Mesendoderm (in vitro differentiated cells): ENCODE results near the gene ADA.
"Not testable (repeated sequence)": the region's sequence is repeated elsewhere in the genome, so short reads cannot be mapped to it uniquely, and the experiment has no call there.

Experiments used
- DNase-seq: peaks from one replicate; pipeline ENCODE4 v3.0.0; 2013
- H2AK5ac ChIP-seq: 2 replicates; pipeline ENCODE4 v1.6.1; 2013; ENCODE audit warnings: low read length, inconsistent platforms
- H2BK120ac ChIP-seq: 2 replicates; pipeline ENCODE4 v1.6.1; 2013; ENCODE audit warnings: low read depth, mild to moderate bottlenecking, low read length, moderate library complexity, mixed read lengths
- H2BK15ac ChIP-seq: replicated peaks from 2 replicates; pipeline ENCODE4 v1.6.1; 2013; ENCODE audit warnings: low read depth, mild to moderate bottlenecking, moderate library complexity
- H2BK5ac ChIP-seq: 2 replicates; pipeline ENCODE4 v1.6.1; 2013; ENCODE audit warnings: low read length, inconsistent platforms
- H3K18ac ChIP-seq: 2 replicates; pipeline ENCODE4 v1.6.1; 2013; ENCODE audit warnings: mild to moderate bottlenecking, low read length, mixed read lengths
- H3K23ac ChIP-seq: one replicate; pipeline ENCODE4 v1.6.1; 2013; ENCODE audit warnings: low read length
- H3K27ac ChIP-seq: 2 replicates; pipeline ENCODE4 v1.5.1; 2013; ENCODE audit warnings: low read depth, mild to moderate bottlenecking, inconsistent platforms, low read length, moderate library complexity
- H3K27me3 ChIP-seq: 2 replicates; pipeline ENCODE4 v1.6.1; 2013; ENCODE audit warnings: low read length, control low read depth, mild to moderate bottlenecking, inconsistent platforms; ENCODE audit not compliant: insufficient read depth, poor library complexity
- H3K36me3 ChIP-seq: 2 replicates; pipeline ENCODE4 v1.6.1; 2013; ENCODE audit warnings: low read length, inconsistent platforms; ENCODE audit not compliant: control insufficient read depth, insufficient read depth
- H3K4ac ChIP-seq: one replicate; pipeline ENCODE4 v1.6.1; 2013; ENCODE audit warnings: low read depth, mild to moderate bottlenecking, low read length, moderate library complexity
- H3K4me1 ChIP-seq: 2 replicates; pipeline ENCODE4 v1.6.1; 2013; ENCODE audit warnings: low read depth, low read length, inconsistent platforms; ENCODE audit not compliant: control insufficient read depth
- H3K4me2 ChIP-seq: 2 replicates; pipeline ENCODE4 v1.6.1; 2013; ENCODE audit warnings: low read length
- H3K4me3 ChIP-seq: 2 replicates; pipeline ENCODE4 v1.5.1; 2013; ENCODE audit warnings: mild to moderate bottlenecking, low read length
- H3K56ac ChIP-seq: one replicate; pipeline ENCODE4 v1.6.1; 2013; ENCODE audit warnings: low read length
- H3K79me1 ChIP-seq: 2 replicates; pipeline ENCODE4 v1.6.1; 2013; ENCODE audit warnings: low read length, inconsistent platforms
- H3K79me2 ChIP-seq: 2 replicates; pipeline ENCODE4 v1.6.1; 2013; ENCODE audit warnings: mild to moderate bottlenecking, low read length; ENCODE audit not compliant: control insufficient read depth, insufficient read depth
- H3K9ac ChIP-seq: 2 replicates; pipeline ENCODE4 v1.6.1; 2013; ENCODE audit warnings: low read length, inconsistent platforms
- H4K5ac ChIP-seq: one replicate; pipeline ENCODE4 v1.6.1; 2013; ENCODE audit warnings: low read length
- H4K8ac ChIP-seq: one replicate; pipeline ENCODE4 v1.6.1; 2013; ENCODE audit warnings: low read depth, mild to moderate bottlenecking, control low read depth, low read length, moderate library complexity
- whole genome bisulfite sequencing: extraction: QIAGEN DNeasy Blood & Tissue Kit; methylation state at CpG from one replicate; pipeline ENCODE4 v1.1.7; 2013; ENCODE audit warnings: low lambda C conversion rate, missing lambda C conversion rate; ENCODE audit not compliant: insufficient coverage; ENCODE audit errors: extremely low coverage; 5-methylcytosine and 5-hydroxymethylcytosine counted together

The ADA gene

DNA sequence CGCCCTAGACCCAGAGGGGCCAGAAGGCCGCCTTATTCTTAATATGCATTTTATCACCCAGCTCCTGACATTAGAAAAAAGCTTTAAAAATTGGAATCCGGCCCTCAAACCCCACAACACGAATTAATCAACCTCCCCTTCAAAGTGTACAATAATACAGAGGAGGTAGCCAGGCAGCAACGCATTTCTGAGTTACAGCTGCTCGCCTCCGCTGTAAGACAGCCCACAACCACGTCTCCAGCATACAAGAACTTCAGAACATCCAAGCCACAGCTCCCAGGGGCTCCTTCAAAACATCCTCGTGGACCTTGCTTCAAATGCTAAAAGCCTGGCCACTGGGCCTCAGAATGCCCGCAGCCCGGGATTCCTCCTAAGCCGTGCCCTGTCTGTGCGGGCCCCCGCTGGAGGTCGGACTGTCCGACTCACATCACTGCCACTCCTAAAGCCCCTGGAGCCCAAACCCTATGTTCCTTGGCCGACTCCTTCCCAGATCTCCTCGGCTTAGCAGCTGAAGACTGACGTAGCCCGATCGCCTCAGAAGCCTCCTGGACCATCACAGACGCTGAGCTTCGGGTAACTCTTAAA lies 20.9 kb upstream of the ADA start:
- WGBS: no CpG with 5 or more reads among the region's 23 CpGs
- H3K56ac ChIP-seq, H3K4me3 ChIP-seq, H3K4me2 ChIP-seq, H2BK120ac ChIP-seq, H2AK5ac ChIP-seq, H3K9ac ChIP-seq, H3K18ac ChIP-seq, H3K79me2 ChIP-seq, H2BK5ac ChIP-seq, H3K36me3 ChIP-seq, H2BK15ac ChIP-seq, H3K27me3 ChIP-seq, H3K4me1 ChIP-seq, H3K23ac ChIP-seq, H4K5ac ChIP-seq, H4K8ac ChIP-seq, H3K79me1 ChIP-seq, H3K27ac ChIP-seq, DNase-seq, H3K4ac ChIP-seq: not testable (repeated sequence)

DNA sequence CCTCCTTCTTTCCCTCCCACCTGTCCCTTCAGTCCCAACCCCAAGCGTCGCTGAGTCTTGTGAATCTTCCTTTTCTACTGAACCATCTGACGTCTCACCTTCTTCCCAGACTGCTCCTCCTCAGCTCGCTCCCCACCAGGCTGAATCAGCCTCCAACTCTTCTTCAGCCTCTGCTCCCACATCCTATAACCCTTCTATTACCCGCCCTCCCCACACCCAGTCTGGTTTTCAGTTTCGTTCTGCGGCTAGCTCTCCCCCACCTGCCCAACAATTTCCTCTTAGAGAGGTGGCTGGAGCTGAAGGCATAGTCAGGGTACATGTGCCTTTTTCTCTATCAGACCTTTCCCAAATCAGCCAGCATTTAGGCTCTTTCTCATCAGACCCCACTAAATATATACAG lies 20.0 kb upstream of the ADA start:
- not testable (repeated sequence) for DNase-seq, H3K27ac ChIP-seq, H4K8ac ChIP-seq, H3K4ac ChIP-seq, H3K18ac ChIP-seq, H3K36me3 ChIP-seq, H3K4me3 ChIP-seq, H3K4me1 ChIP-seq, H2AK5ac ChIP-seq, H3K27me3 ChIP-seq, H3K56ac ChIP-seq, H2BK5ac ChIP-seq, H2BK15ac ChIP-seq, H3K4me2 ChIP-seq, H3K9ac ChIP-seq, H4K5ac ChIP-seq, H3K23ac ChIP-seq, H3K79me2 ChIP-seq, H2BK120ac ChIP-seq, H3K79me1 ChIP-seq
- WGBS: no CpG with 5 or more reads among the region's 7 CpGs

DNA sequence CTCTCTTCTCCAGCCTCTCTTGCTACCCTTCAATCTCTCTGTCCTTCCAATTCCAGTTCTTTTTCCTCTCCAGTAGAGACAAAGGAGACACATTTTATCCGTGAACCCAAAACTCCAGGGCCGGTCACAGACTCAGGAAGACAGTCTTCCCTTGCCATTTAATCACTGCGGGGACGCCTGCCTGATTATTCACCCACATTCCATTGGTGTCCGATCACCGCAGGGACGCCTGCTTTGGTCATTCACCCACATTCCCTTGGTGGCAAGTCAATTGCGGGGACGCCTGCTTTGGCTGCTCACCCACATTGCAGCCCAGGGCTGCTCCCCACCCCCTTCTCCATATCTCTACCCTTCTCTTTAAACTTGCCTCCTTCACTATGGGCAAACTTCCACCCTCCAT lies 19.4 kb upstream of the ADA start:
- not testable (repeated sequence) for H3K79me2 ChIP-seq, H3K36me3 ChIP-seq, H2BK5ac ChIP-seq, H3K4me1 ChIP-seq, H3K27ac ChIP-seq, H3K23ac ChIP-seq, H3K4ac ChIP-seq, H3K9ac ChIP-seq, H3K56ac ChIP-seq, H3K4me3 ChIP-seq, H3K18ac ChIP-seq, H3K79me1 ChIP-seq, H3K4me2 ChIP-seq, DNase-seq, H4K5ac ChIP-seq, H2BK120ac ChIP-seq, H2AK5ac ChIP-seq, H3K27me3 ChIP-seq, H4K8ac ChIP-seq, H2BK15ac ChIP-seq
- WGBS: no CpG with 5 or more reads among the region's 9 CpGs

DNA sequence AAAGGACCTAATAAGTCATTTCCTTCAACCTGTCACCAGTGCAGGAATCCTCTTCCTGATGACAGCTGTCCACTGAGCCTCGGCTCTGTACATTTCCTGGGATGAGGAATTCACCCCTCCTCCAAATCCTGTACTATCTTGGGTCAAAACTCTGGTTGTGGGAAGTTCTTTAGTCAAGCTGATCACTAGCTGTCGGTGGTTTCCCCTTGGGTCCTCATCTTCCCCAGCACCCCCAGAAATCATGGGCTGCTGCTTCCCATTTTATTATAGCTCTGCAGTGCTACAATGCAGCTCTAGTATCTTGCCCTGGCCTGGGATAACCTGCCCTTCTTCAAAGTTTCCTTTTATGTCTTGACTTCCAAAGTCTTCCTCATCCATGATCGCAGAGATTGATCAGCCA lies 14.6 kb upstream of the ADA start:
- H3K4ac ChIP-seq: no peak overlapping the region
- no peak overlapping the region for H3K23ac ChIP-seq
- no peak overlapping the region for H3K56ac ChIP-seq
- no peak overlapping the region for H4K8ac ChIP-seq
- H3K36me3 ChIP-seq: no peaks in the 10 kb centered on the region
- H4K5ac ChIP-seq: no peak overlapping the region
- H2BK15ac ChIP-seq: no peak overlapping the region
- no peak overlapping the region for H3K4me3 ChIP-seq
- H3K4me1 ChIP-seq: no peaks in the 10 kb centered on the region
- no peak overlapping the region for H3K4me2 ChIP-seq
- no peaks in the 10 kb centered on the region for H3K79me2 ChIP-seq
- no peaks in the 10 kb centered on the region for H3K79me1 ChIP-seq
- no peak overlapping the region for H2AK5ac ChIP-seq
- H2BK120ac ChIP-seq: no peak overlapping the region
- no peak overlapping the region for H3K18ac ChIP-seq
- DNase-seq: no peak
- H3K27me3 ChIP-seq: no peaks in the 10 kb centered on the region
- H3K9ac ChIP-seq: no peak overlapping the region
- no peak overlapping the region for H3K27ac ChIP-seq
- WGBS: no CpG with 5 or more reads among the region's 3 CpGs
- H2BK5ac ChIP-seq: no peak overlapping the region

DNA sequence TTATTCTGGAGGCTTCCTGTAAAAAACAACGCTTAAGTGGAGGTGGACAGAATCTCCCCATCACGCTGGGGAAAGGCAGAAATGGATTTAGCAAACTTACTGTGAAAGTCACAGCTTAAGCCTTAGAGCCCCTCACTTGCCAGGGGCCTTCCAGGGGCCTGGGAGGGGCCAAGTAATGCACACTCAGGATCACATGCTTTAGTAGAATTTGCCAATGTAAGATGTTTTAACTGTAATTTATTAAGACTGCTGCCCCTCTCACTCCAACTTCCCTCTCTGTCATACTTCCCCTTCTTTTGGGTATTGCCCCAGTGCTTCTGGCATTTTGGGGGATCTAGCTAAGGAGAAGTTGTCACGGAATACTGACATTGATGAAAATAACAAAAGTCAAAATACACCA lies 12.6 kb upstream of the ADA start:
- Histone ChIP-seq H2BK5ac (no peak overlapping the region), H4K8ac (no peak overlapping the region), H3K79me2 (no peaks in the 10 kb centered on the region), H3K27me3 (no peaks in the 10 kb centered on the region), H3K9ac (no peak overlapping the region), H3K4me2 (no peak overlapping the region), H2AK5ac (no peak overlapping the region), H2BK15ac (no peak overlapping the region), H3K27ac (no peak overlapping the region), H3K18ac (no peak overlapping the region), H3K4me1 (no peaks in the 10 kb centered on the region), H3K4me3 (no peak overlapping the region), H3K36me3 (no peaks in the 10 kb centered on the region), H3K79me1 (no peaks in the 10 kb centered on the region), H2BK120ac (no peak overlapping the region), H4K5ac (no peak overlapping the region), H3K23ac (no peak overlapping the region), H3K56ac (no peak overlapping the region), H3K4ac (no peak overlapping the region)
- DNase-seq: no peak
- WGBS: no CpG with 5 or more reads among the region's 3 CpGs

DNA sequence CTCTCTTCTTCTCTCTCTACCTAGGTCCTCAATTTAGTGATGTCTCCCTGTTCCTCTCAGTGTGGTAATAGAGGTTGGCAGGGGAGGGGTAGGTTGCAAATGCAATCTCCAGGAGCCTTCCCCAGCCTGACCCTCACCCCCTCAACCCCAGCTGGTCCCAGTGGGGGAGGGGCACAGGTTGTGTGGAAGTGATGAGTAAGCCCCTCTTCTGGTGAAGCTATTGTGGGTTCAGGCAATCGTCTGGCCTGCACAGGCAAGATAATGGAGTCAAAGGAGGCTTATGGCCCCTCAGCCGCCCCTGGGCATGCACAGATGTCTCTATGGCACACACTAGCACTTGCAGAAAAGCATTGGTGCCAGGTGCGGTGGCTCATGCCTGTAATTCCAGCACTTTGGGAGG lies 10.8 kb upstream of the ADA start:
- no peak for DNase-seq
- Histone ChIP-seq H2BK120ac (no peak overlapping the region), H3K79me1 (no peaks in the 10 kb centered on the region), H2BK5ac (no peak overlapping the region), H3K79me2 (no peaks in the 10 kb centered on the region), H3K4ac (no peak overlapping the region), H3K27ac (no peak overlapping the region), H3K4me1 (no peaks in the 10 kb centered on the region), H3K18ac (no peak overlapping the region), H2AK5ac (no peak overlapping the region), H3K27me3 (no peaks in the 10 kb centered on the region), H3K56ac (no peak overlapping the region), H3K23ac (no peak overlapping the region), H4K8ac (no peak overlapping the region), H3K4me3 (no peak overlapping the region), H3K9ac (no peak overlapping the region), H3K4me2 (no peak overlapping the region), H2BK15ac (no peak overlapping the region), H4K5ac (no peak overlapping the region), H3K36me3 (no peaks in the 10 kb centered on the region)
- no CpG with 5 or more reads among the region's 3 CpGs for WGBS
